Measurements from ENCODE around the gene UNC13A.
"Not testable (repeated sequence)": the region's sequence is repeated elsewhere in the genome, so short reads cannot be mapped to it uniquely, and the experiment has no call there.

The UNC13A gene

GRCh38 chr19:17562097-17562496 is 126.1 kb downstream of the UNC13A start:
- DNase-seq = no peak

GRCh38 chr19:17560205-17560595 is 128.0 kb downstream of the UNC13A start:
- DNase-seq = no peak

GRCh38 chr19:17557466-17557865 is 130.7 kb downstream of the UNC13A start:
- DNase-seq = no peak

- DNase-seq = no peak
Observed at GRCh38 chr19:17556995-17557394, 131.2 kb downstream of the UNC13A start.

GRCh38 chr19:17555929-17556813 is 132.0 kb downstream of the UNC13A start:
- peak; percentile 46 for DNase-seq

- DNase-seq = peak; percentile 97
Observed at GRCh38 chr19:17555480-17555928, 132.7 kb downstream of the UNC13A start, which contains the start of gene COLGALT1. COLGALT1 (plus strand) TSS chr19:17555649; CDS start chr19:17555714, 65 bp downstream.

GRCh38 chr19:17554968-17555479 is 133.1 kb downstream of the UNC13A start:
- no peak for DNase-seq

GRCh38 chr19:17553256-17553655 is 134.9 kb downstream of the UNC13A start:
- peak; percentile 72 for DNase-seq

GRCh38 chr19:17552735-17553134 is 135.4 kb downstream of the UNC13A start:
- not testable (repeated sequence) for DNase-seq

All from GDM1 (cell line).